NCI-H128 (cell line): ENCODE results near the gene NAV1.
"Not testable (repeated sequence)": the region's sequence is repeated elsewhere in the genome, so short reads cannot be mapped to it uniquely, and the experiment has no call there.

Source experiments
- DNase-seq: peaks from one replicate; lab custom pipeline; 2025; ENCODE audit not compliant: unreplicated experiment; lab: John Stamatoyannopoulos, UW

Gene NAV1

GRCh38 chr1:201504179-201504631 lies 34.7 kb upstream of the NAV1 start:
- DNase-seq: no peak

GRCh38 chr1:201504799-201505502 lies 34.0 kb upstream of the NAV1 start:
- DNase-seq: no peak

GRCh38 chr1:201505503-201505890 lies 33.4 kb upstream of the NAV1 start:
- no peak for DNase-seq

GRCh38 chr1:201506092-201506491 lies 32.8 kb upstream of the NAV1 start:
- DNase-seq: no peak

GRCh38 chr1:201506557-201507359 lies 32.2 kb upstream of the NAV1 start, which contains the start of gene CSRP1:
TSS of gene CSRP1 (minus strand) at chr1:201507123. CDS start at chr1:201496303, 10,820 bp downstream.
- peak; percentile 44 for DNase-seq

GRCh38 chr1:201507360-201507675 lies 31.6 kb upstream of the NAV1 start:
- no peak for DNase-seq

- no peak for DNase-seq
Measured at GRCh38 chr1:201508809-201509208, 30.1 kb upstream of the NAV1 start.

GRCh38 chr1:201509601-201510374 lies 29.1 kb upstream of the NAV1 start:
- no peak for DNase-seq

- DNase-seq: no peak
Measured at GRCh38 chr1:201510734-201511133, 28.2 kb upstream of the NAV1 start.

- no peak for DNase-seq
Measured at GRCh38 chr1:201511396-201511940, 27.5 kb upstream of the NAV1 start.

GRCh38 chr1:201511941-201512539 lies 26.9 kb upstream of the NAV1 start:
- no peak for DNase-seq

- no peak for DNase-seq
Measured at GRCh38 chr1:201513498-201514243, 25.3 kb upstream of the NAV1 start.

- no peak for DNase-seq
Measured at GRCh38 chr1:201514466-201514865, 24.5 kb upstream of the NAV1 start.

GRCh38 chr1:201515062-201515750 lies 23.7 kb upstream of the NAV1 start:
- no peak for DNase-seq

GRCh38 chr1:201515895-201516294 lies 23.0 kb upstream of the NAV1 start:
- no peak for DNase-seq

GRCh38 chr1:201516511-201517127 lies 22.3 kb upstream of the NAV1 start:
- DNase-seq: no peak

GRCh38 chr1:201517631-201518030 lies 21.3 kb upstream of the NAV1 start:
- DNase-seq: no peak

GRCh38 chr1:201518071-201518470 lies 20.9 kb upstream of the NAV1 start:
- DNase-seq: no peak

- not testable (repeated sequence) for DNase-seq
Measured at GRCh38 chr1:201520046-201520575, 18.8 kb upstream of the NAV1 start.
